Hepatocyte (in vitro differentiated cells): ENCODE measurements around the gene NOX4.
"Not testable (repeated sequence)": the region's sequence is repeated elsewhere in the genome, so short reads cannot be mapped to it uniquely, and the experiment has no call there.

Experiments
- CTCF ChIP-seq: fragments of 200-600 bp; sonication (generic); IDR thresholded peaks from 2 replicates; pipeline ENCODE4 v1.5.1; 2016; ENCODE audit warnings: antibody characterized with exemption, mild to moderate bottlenecking; ENCODE audit not compliant: poor library complexity
- EZH2phosphoT487 ChIP-seq: fragments of 200-600 bp; sonication (generic); IDR thresholded peaks from one replicate; pipeline ENCODE4 v1.6.1; 2018; ENCODE audit warnings: antibody characterized with exemption, mild to moderate bottlenecking, low read depth, moderate library complexity; ENCODE audit not compliant: unreplicated experiment, severe bottlenecking

DNA sequence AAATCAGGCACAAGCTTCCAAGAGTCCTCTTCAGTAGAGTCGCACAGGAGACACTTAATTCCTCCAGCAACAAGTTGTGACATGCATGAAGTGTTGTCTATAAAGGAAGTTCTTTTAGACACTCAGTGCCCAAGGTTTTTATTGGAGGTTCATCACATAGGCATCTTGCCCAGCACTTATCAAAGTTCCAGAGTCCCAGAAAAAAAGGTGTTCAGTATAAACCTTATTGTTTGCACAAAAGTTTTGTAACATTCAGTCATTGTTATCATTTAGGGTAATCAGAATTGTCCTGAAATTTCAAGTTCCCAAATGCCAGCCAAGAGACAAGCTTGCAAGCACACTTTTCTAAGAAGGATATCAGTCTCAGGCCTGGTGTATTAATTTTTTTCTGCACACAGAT lies 182.9 kb downstream of the NOX4 start:
- not testable (repeated sequence) for TF ChIP-seq CTCF, EZH2phosphoT487
